ENCODE measurements around the gene BORCS6.

- TF ChIP-seq CTCF (IDR thresholded peaks at IDR 0.05), result peak; percentile 87
- TF ChIP-seq EZH2 (IDR thresholded peaks at IDR 0.05), result no peak
Observed at GRCh38 chr17:8138672-8139371, 51.2 kb downstream of the BORCS6 start.

All from neural progenitor cell (in vitro differentiated cells).